GM10248 (cell line): ENCODE measurements around the gene PACRG.

ENCODE experiments used
- CTCF ChIA-PET: fragments of 300-600 bp; sonication (Branson Sonifier 250); formaldehyde crosslinking; extraction: SDS; loops from one replicate; lab custom pipeline; 2021; ENCODE audit warnings: antibody characterized with exemption; lab: Yijun Ruan, JAX
- POLR2A ChIA-PET: fragments of 350-650 bp; sonication (Branson Sonifier 250); formaldehyde crosslinking; extraction: SDS; loops from one replicate; lab custom pipeline; 2020; ENCODE audit warnings: antibody characterized with exemption; lab: Yijun Ruan, JAX
- DNase-seq: peaks from one replicate; pipeline ENCODE4 v3.0.0; 2012; ENCODE audit errors: extremely low spot score
- TF ChIP-seq, protein P1 (sequence below): IDR thresholded peaks from 2 replicates; pipeline ENCODE4 v1.5.1; 2012; ENCODE audit warnings: mild to moderate bottlenecking, low read depth; ENCODE audit errors: extremely low read depth, missing control alignments, control extremely low read depth

The PACRG gene

GRCh38 chr6:162705736-162706135 lies 22.0 kb upstream of the PACRG start:
- TF ChIP-seq, protein P1, sequence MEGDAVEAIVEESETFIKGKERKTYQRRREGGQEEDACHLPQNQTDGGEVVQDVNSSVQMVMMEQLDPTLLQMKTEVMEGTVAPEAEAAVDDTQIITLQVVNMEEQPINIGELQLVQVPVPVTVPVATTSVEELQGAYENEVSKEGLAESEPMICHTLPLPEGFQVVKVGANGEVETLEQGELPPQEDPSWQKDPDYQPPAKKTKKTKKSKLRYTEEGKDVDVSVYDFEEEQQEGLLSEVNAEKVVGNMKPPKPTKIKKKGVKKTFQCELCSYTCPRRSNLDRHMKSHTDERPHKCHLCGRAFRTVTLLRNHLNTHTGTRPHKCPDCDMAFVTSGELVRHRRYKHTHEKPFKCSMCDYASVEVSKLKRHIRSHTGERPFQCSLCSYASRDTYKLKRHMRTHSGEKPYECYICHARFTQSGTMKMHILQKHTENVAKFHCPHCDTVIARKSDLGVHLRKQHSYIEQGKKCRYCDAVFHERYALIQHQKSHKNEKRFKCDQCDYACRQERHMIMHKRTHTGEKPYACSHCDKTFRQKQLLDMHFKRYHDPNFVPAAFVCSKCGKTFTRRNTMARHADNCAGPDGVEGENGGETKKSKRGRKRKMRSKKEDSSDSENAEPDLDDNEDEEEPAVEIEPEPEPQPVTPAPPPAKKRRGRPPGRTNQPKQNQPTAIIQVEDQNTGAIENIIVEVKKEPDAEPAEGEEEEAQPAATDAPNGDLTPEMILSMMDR, result no peak
- CTCF ChIA-PET, result interaction anchor here (1.4 to 1.5 kb wide), 3 partner anchors 31 to 39 kb away, joined by 3 to 5 read pairs (median 4); no protein-coding TSS in a partner anchor
- DNase-seq, result no peak
- POLR2A ChIA-PET, result no interaction called here

GRCh38 chr6:162706232-162706631 lies 21.5 kb upstream of the PACRG start:
- CTCF ChIA-PET, result interaction anchor here (1.4 to 1.5 kb wide), 3 partner anchors 30 to 39 kb away, joined by 3 to 5 read pairs (median 4); no protein-coding TSS in a partner anchor
- no peak for DNase-seq
- TF ChIP-seq, protein P1, result no peak
- POLR2A ChIA-PET, result no interaction called here

DNA sequence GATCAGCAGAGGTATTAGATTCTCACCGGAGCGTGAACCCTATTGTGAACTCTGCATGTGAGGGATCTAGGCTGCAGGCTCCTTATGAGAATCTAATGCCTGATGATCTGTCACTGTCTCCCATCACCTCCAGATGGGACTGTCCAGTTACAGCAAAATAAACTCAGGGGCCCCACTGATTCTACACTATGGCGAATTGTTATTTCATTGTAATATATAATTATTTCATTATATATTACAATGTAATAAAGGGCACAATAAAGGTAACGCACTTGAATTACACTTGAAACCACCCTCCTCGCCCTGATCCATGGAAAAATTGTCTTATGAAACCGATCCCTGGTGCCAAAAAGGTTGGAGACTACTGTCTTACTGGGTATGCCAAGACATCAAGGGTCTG lies 18.8 kb upstream of the PACRG start:
- TF ChIP-seq, protein P1, result no peak
- ChIA-PET CTCF (no interaction called here), POLR2A (no interaction called here)
- no peak for DNase-seq

- no peak for DNase-seq
- TF ChIP-seq, protein P1, result no peak
- ChIA-PET POLR2A (no interaction called here), CTCF (no interaction called here)
Observed at GRCh38 chr6:162709431-162709830, 18.3 kb upstream of the PACRG start.

- no peak for DNase-seq
- ChIA-PET CTCF (interaction anchor here (0.9 to 1.2 kb wide), 2 partner anchors 10 to 22 kb away, joined by 3 to 6 read pairs; no protein-coding TSS in a partner anchor), POLR2A (no interaction called here)
- TF ChIP-seq, protein P1, result no peak
Observed at GRCh38 chr6:162710419-162710818, 17.4 kb upstream of the PACRG start.

GRCh38 chr6:162710936-162711335 lies 16.8 kb upstream of the PACRG start:
- TF ChIP-seq, protein P1, result no peak
- ChIA-PET POLR2A (no interaction called here), CTCF (interaction anchor here (0.9 to 1.2 kb wide), 3 partner anchors 8 to 22 kb away, joined by 3 to 6 read pairs (median 4); no protein-coding TSS in a partner anchor)
- no peak for DNase-seq

- CTCF ChIA-PET, result interaction anchor here (0.9 to 1.0 kb wide), 2 partner anchors 8 to 11 kb away, joined by 4 to 6 read pairs; no protein-coding TSS in a partner anchor
- no peak for DNase-seq
- POLR2A ChIA-PET, result no interaction called here
- TF ChIP-seq, protein P1, result no peak
Observed at GRCh38 chr6:162711376-162711775, 16.4 kb upstream of the PACRG start.
